Muscle layer of duodenum (tissue), 2 donors: ENCODE measurements around the gene LRRC8E.
A peak's percentile ranks its signal among the peaks of the same experiment; 100 is the strongest.

Experiments
- H3K27ac ChIP-seq: one replicate; pipeline ENCODE4 v1.7.0; 2013; ENCODE audit warnings: mild to moderate bottlenecking, low read length
- H3K27me3 ChIP-seq: one replicate; pipeline ENCODE4 v1.7.0; 2013; ENCODE audit warnings: low read depth, mild to moderate bottlenecking, control low read depth, low read length
- H3K36me3 ChIP-seq, 2 donors: one replicate each; pipeline ENCODE4 v1.7.0; 2013; ENCODE audit warnings: low read length in 2 of 2, control low read depth in 1 of 2, mild to moderate bottlenecking in 1 of 2; ENCODE audit not compliant: insufficient read depth in 2 of 2, control insufficient read depth in 1 of 2
- H3K4me1 ChIP-seq, 2 donors: one replicate each; pipeline ENCODE4 v1.7.0; 2013; ENCODE audit warnings: low read length in 2 of 2, mild to moderate bottlenecking in 2 of 2, control low read depth in 1 of 2, moderate library complexity in 1 of 2; ENCODE audit not compliant: insufficient read depth in 2 of 2, control insufficient read depth in 1 of 2
- H3K4me3 ChIP-seq, 2 donors: one replicate each; pipeline ENCODE4 v1.7.0; 2013; ENCODE audit warnings: low read length in 2 of 2, low read depth in 1 of 2, mild to moderate bottlenecking in 1 of 2
- H3K9me3 ChIP-seq, 2 donors: one replicate each; pipeline ENCODE4 v1.7.0; 2013; ENCODE audit warnings: low read length in 2 of 2, control low read depth in 1 of 2, mild to moderate bottlenecking in 1 of 2; ENCODE audit not compliant: control insufficient read depth in 1 of 2
- donor health status: healthy.

LRRC8E gene

GRCh38 chr19:7898967-7899366 lies 10.7 kb downstream of the LRRC8E start:
- Histone ChIP-seq H3K9me3 (no peaks in the 10 kb centered on the region), H3K27me3 (no peaks in the 10 kb centered on the region), H3K36me3 (no peaks in the 10 kb centered on the region), H3K27ac (no peak overlapping the region), H3K4me3 (no peak overlapping the region), H3K4me1 (peaks cover 0 to 8% of the 10 kb centered on the region in 2 donors)

GRCh38 chr19:7899751-7900378 lies 11.6 kb downstream of the LRRC8E start:
- no peaks in the 10 kb centered on the region for H3K27me3 ChIP-seq
- H3K4me3 ChIP-seq: no peak overlapping the region
- H3K36me3 ChIP-seq: no peaks in the 10 kb centered on the region
- H3K27ac ChIP-seq: no peak overlapping the region
- H3K4me1 ChIP-seq: peaks cover 4 to 16% of the 10 kb centered on the region in 2 donors
- no peaks in the 10 kb centered on the region for H3K9me3 ChIP-seq

DNA sequence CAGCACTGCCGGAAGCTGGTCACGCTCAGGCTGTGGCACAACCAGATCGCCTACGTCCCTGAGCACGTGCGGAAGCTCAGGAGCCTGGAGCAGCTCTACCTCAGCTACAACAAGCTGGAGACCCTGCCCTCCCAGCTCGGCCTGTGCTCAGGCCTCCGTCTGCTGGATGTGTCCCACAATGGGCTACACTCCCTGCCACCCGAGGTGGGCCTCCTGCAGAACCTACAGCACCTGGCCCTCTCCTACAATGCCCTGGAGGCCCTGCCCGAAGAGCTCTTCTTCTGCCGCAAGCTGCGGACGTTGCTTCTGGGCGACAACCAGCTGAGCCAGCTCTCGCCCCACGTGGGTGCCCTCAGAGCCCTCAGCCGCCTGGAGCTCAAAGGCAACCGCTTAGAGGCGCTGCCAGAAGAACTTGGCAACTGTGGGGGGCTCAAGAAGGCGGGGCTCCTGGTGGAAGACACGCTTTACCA lies 12.1 kb downstream of the LRRC8E start:
- no peaks in the 10 kb centered on the region for H3K27me3 ChIP-seq
- no peaks in the 10 kb centered on the region for H3K9me3 ChIP-seq
- no peak overlapping the region for H3K4me3 ChIP-seq
- peaks cover 8 to 21% of the 10 kb centered on the region in 2 donors for H3K4me1 ChIP-seq
- no peak overlapping the region for H3K27ac ChIP-seq
- H3K36me3 ChIP-seq: no peaks in the 10 kb centered on the region

- H3K27ac ChIP-seq: no peak overlapping the region
- H3K27me3 ChIP-seq: no peaks in the 10 kb centered on the region
- peaks cover 8 to 26% of the 10 kb centered on the region in 2 donors for H3K4me1 ChIP-seq
- no peaks in the 10 kb centered on the region for H3K9me3 ChIP-seq
- no peak overlapping the region for H3K4me3 ChIP-seq
- H3K36me3 ChIP-seq: peaks cover 0 to 3% of the 10 kb centered on the region in 2 donors
These were observed 12.6 kb downstream of the LRRC8E start for GRCh38 chr19:7900931-7901330.

DNA sequence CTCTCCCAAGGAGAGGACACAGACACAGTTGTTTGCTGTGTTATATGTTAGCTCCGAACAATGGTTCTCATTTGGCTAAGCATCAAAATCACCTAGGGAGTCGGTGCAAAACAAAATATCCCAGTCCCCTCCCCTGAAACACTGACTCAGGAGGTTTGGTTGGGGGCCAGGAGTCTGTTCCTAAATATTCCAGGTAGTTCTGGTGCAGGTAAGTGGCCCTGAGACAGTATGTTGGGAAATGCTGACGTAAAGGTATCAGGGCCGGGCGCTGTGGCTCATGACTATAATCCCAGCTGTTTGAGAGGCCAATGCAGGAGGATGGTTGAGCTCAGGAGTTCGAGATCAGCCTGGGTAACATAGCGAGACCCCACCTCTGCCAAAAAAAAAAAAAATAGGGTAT lies 13.0 kb downstream of the LRRC8E start:
- Histone ChIP-seq H3K9me3 (no peaks in the 10 kb centered on the region), H3K4me1 (peaks cover 8 to 30% of the 10 kb centered on the region in 2 donors), H3K4me3 (no peak overlapping the region), H3K27ac (no peak overlapping the region), H3K27me3 (no peaks in the 10 kb centered on the region), H3K36me3 (peaks cover 0 to 6% of the 10 kb centered on the region in 2 donors)

- Histone ChIP-seq H3K4me1 (peaks cover 8 to 38% of the 10 kb centered on the region in 2 donors), H3K27ac (peak overlapping the region; percentile 67), H3K36me3 (peaks cover 0 to 6% of the 10 kb centered on the region in 2 donors), H3K27me3 (no peaks in the 10 kb centered on the region), H3K9me3 (no peaks in the 10 kb centered on the region), H3K4me3 (peak overlapping the region; percentile 69 to 85)
These were observed 14.5 kb downstream of the LRRC8E start for GRCh38 chr19:7902796-7903243.

GRCh38 chr19:7903244-7904073 lies 15.1 kb downstream of the LRRC8E start, which contains the start of gene MAP2K7:
TSS of gene MAP2K7 (plus strand) at chr19:7903877. CDS start at chr19:7903945, 68 bp downstream.
- Histone ChIP-seq H3K4me1 (peaks cover 8 to 38% of the 10 kb centered on the region in 2 donors), H3K4me3 (peak within 1 kb of the TSS; percentile 84 to 85), H3K27ac (peak within 1 kb of the TSS; percentile 67), H3K27me3 (no peaks in the 10 kb centered on the region), H3K9me3 (no peaks in the 10 kb centered on the region), H3K36me3 (peaks cover 0 to 6% of the 10 kb centered on the region in 2 donors)

DNA sequence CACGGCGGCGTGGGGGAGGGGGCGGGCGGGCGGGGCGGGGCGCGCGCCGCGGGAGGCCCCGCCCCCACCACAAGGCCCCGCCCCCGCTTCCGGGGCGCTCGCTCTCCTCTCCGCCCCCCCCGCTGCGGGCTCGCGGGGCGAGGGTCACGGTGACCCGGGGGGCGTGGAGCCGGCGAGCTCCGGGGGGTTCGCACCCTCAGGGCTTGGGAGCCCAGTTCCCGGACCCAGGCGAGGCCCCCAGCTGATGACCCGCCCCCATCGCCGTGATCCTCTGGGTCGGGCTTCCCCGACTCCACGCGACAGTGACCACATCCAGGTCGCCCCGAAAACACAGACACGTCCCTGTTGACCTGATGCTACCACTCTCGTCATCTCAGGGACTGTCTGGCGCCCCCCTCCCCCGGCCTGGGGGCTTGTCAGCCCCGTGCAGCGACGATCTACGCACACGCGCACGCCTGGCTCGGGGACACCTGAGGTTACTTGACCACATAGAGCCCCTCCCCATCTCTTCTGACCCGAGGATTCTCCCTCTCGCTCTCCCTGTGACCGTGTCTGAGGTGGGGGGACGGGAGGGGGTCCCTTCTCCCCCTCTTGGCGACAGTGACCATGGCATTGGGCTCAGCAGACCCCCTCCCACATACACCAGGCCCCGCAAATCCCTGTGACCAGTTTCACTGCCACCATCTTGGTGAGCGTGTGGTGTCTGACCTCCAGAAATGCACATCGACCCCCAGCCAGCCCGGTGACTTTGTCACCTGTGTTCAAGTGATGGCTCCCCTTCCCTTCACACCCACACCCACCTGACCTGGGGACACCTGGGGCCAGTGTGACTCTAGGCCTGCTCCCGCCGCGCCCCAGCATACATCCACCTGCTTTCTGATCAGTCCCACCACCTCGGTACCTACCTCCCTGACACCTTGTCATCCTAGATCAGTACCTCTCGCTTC lies 16.0 kb downstream of the LRRC8E start:
- Histone ChIP-seq H3K4me3 (peak overlapping the region; percentile 84 to 85), H3K27ac (peak overlapping the region; percentile 51), H3K36me3 (peaks cover 0 to 12% of the 10 kb centered on the region in 2 donors), H3K9me3 (no peaks in the 10 kb centered on the region), H3K4me1 (peaks cover 8 to 38% of the 10 kb centered on the region in 2 donors), H3K27me3 (no peaks in the 10 kb centered on the region)

- peak overlapping the region; percentile 84 to 85 for H3K4me3 ChIP-seq
- no peak overlapping the region for H3K27ac ChIP-seq
- H3K36me3 ChIP-seq: peaks cover 0 to 21% of the 10 kb centered on the region in 2 donors
- H3K27me3 ChIP-seq: no peaks in the 10 kb centered on the region
- H3K4me1 ChIP-seq: peaks cover 8 to 38% of the 10 kb centered on the region in 2 donors
- H3K9me3 ChIP-seq: no peaks in the 10 kb centered on the region
These were observed 17.0 kb downstream of the LRRC8E start for GRCh38 chr19:7905268-7905667.

GRCh38 chr19:7905859-7906258 lies 17.5 kb downstream of the LRRC8E start:
- Histone ChIP-seq H3K4me1 (peaks cover 8 to 38% of the 10 kb centered on the region in 2 donors), H3K9me3 (no peaks in the 10 kb centered on the region), H3K27ac (no peak overlapping the region), H3K27me3 (no peaks in the 10 kb centered on the region), H3K36me3 (peaks cover 0 to 27% of the 10 kb centered on the region in 2 donors), H3K4me3 (no peak overlapping the region)
